ENCODE results near the gene KIAA1328.

The KIAA1328 gene

GRCh38 chr18:37260367-37261093, 431.6 kb downstream of the KIAA1328 start:
- no peak overlapping the region for H3K9ac ChIP-seq (ENCODE audit: low read depth, low read length)
- no peaks in the 10 kb centered on the region for H3K9me3 ChIP-seq (replicated peaks; ENCODE audit: low read length)
- H3K4me1 ChIP-seq (ENCODE audit: control insufficient read depth, insufficient read depth, low read length) = no peaks in the 10 kb centered on the region
- no peak overlapping the region for H3K4me2 ChIP-seq (ENCODE audit: low read length)
- H3K27me3 ChIP-seq (ENCODE audit: control insufficient read depth, insufficient read depth, low read length) = peaks cover 38% of the 10 kb centered on the region
- no peaks in the 10 kb centered on the region for H3K36me3 ChIP-seq (ENCODE audit: insufficient read depth, low read length)
- H3K4me3 ChIP-seq (ENCODE audit: low read length) = no peak overlapping the region

- Histone ChIP-seq H3K9ac (ENCODE audit: low read depth, low read length) (no peak overlapping the region), H3K27me3 (ENCODE audit: control insufficient read depth, insufficient read depth, low read length) (peaks cover 29% of the 10 kb centered on the region), H3K4me1 (ENCODE audit: control insufficient read depth, insufficient read depth, low read length) (no peaks in the 10 kb centered on the region), H3K4me3 (ENCODE audit: low read length) (no peak overlapping the region), H3K9me3 (replicated peaks; ENCODE audit: low read length) (no peaks in the 10 kb centered on the region), H3K4me2 (ENCODE audit: low read length) (no peak overlapping the region), H3K36me3 (ENCODE audit: insufficient read depth, low read length) (no peaks in the 10 kb centered on the region)
Measured at GRCh38 chr18:37261246-37261840, 432.4 kb downstream of the KIAA1328 start.

GRCh38 chr18:37261988-37262387, 433.1 kb downstream of the KIAA1328 start:
- peaks cover 27% of the 10 kb centered on the region for H3K27me3 ChIP-seq (ENCODE audit: control insufficient read depth, insufficient read depth, low read length)
- no peak overlapping the region for H3K4me3 ChIP-seq (ENCODE audit: low read length)
- no peak overlapping the region for H3K4me2 ChIP-seq (ENCODE audit: low read length)

GRCh38 chr18:37264956-37265355, 436.0 kb downstream of the KIAA1328 start:
- peaks cover 9% of the 10 kb centered on the region for H3K27me3 ChIP-seq (ENCODE audit: control insufficient read depth, insufficient read depth, low read length)
- no peaks in the 10 kb centered on the region for H3K36me3 ChIP-seq (ENCODE audit: insufficient read depth, low read length)
- H3K9ac ChIP-seq (ENCODE audit: low read depth, low read length) = no peak overlapping the region
- H3K9me3 ChIP-seq (replicated peaks; ENCODE audit: low read length) = no peaks in the 10 kb centered on the region
- H3K4me1 ChIP-seq (ENCODE audit: control insufficient read depth, insufficient read depth, low read length) = no peaks in the 10 kb centered on the region
- H3K4me2 ChIP-seq (ENCODE audit: low read length) = no peak overlapping the region
- H3K4me3 ChIP-seq (ENCODE audit: low read length) = no peak overlapping the region

More at GRCh38 chr18:37261988-37262387, 433.1 kb downstream of the KIAA1328 start:
- Histone ChIP-seq H3K4me1 (ENCODE audit: control insufficient read depth, insufficient read depth, low read length) (no peaks in the 10 kb centered on the region), H3K36me3 (ENCODE audit: insufficient read depth, low read length) (no peaks in the 10 kb centered on the region), H3K9me3 (replicated peaks; ENCODE audit: low read length) (no peaks in the 10 kb centered on the region), H3K9ac (ENCODE audit: low read depth, low read length) (no peak overlapping the region)

GRCh38 chr18:37265382-37265781, 436.5 kb downstream of the KIAA1328 start:
- H3K4me3 ChIP-seq (ENCODE audit: low read length) = no peak overlapping the region
- H3K4me2 ChIP-seq (ENCODE audit: low read length) = no peak overlapping the region
- no peaks in the 10 kb centered on the region for H3K4me1 ChIP-seq (ENCODE audit: control insufficient read depth, insufficient read depth, low read length)
- H3K9me3 ChIP-seq (replicated peaks; ENCODE audit: low read length) = no peaks in the 10 kb centered on the region
- no peak overlapping the region for H3K9ac ChIP-seq (ENCODE audit: low read depth, low read length)
- peaks cover 5% of the 10 kb centered on the region for H3K27me3 ChIP-seq (ENCODE audit: control insufficient read depth, insufficient read depth, low read length)
- H3K36me3 ChIP-seq (ENCODE audit: insufficient read depth, low read length) = no peaks in the 10 kb centered on the region

GRCh38 chr18:37266290-37266689, 437.4 kb downstream of the KIAA1328 start:
- H3K4me2 ChIP-seq (ENCODE audit: low read length) = no peak overlapping the region
- H3K9me3 ChIP-seq (replicated peaks; ENCODE audit: low read length) = no peaks in the 10 kb centered on the region

GRCh38 chr18:37270038-37270665, 441.2 kb downstream of the KIAA1328 start:
- Histone ChIP-seq H3K36me3 (ENCODE audit: insufficient read depth, low read length) (no peaks in the 10 kb centered on the region), H3K4me1 (ENCODE audit: control insufficient read depth, insufficient read depth, low read length) (no peaks in the 10 kb centered on the region), H3K4me2 (ENCODE audit: low read length) (no peak overlapping the region), H3K9ac (ENCODE audit: low read depth, low read length) (no peak overlapping the region), H3K4me3 (ENCODE audit: low read length) (no peak overlapping the region), H3K9me3 (replicated peaks; ENCODE audit: low read length) (no peaks in the 10 kb centered on the region), H3K27me3 (ENCODE audit: control insufficient read depth, insufficient read depth, low read length) (peaks cover 26% of the 10 kb centered on the region)

More at GRCh38 chr18:37266290-37266689, 437.4 kb downstream of the KIAA1328 start:
- H3K9ac ChIP-seq (ENCODE audit: low read depth, low read length) = no peak overlapping the region
- H3K27me3 ChIP-seq (ENCODE audit: control insufficient read depth, insufficient read depth, low read length) = no peaks in the 10 kb centered on the region
- H3K36me3 ChIP-seq (ENCODE audit: insufficient read depth, low read length) = no peaks in the 10 kb centered on the region
- H3K4me3 ChIP-seq (ENCODE audit: low read length) = no peak overlapping the region
- H3K4me1 ChIP-seq (ENCODE audit: control insufficient read depth, insufficient read depth, low read length) = no peaks in the 10 kb centered on the region

GRCh38 chr18:37270666-37271052, 441.7 kb downstream of the KIAA1328 start:
- Histone ChIP-seq H3K27me3 (ENCODE audit: control insufficient read depth, insufficient read depth, low read length) (peaks cover 30% of the 10 kb centered on the region), H3K9me3 (replicated peaks; ENCODE audit: low read length) (no peaks in the 10 kb centered on the region)

GRCh38 chr18:37272226-37272625, 443.3 kb downstream of the KIAA1328 start:
- H3K9ac ChIP-seq (ENCODE audit: low read depth, low read length) = no peak overlapping the region
- H3K36me3 ChIP-seq (ENCODE audit: insufficient read depth, low read length) = no peaks in the 10 kb centered on the region
- H3K4me3 ChIP-seq (ENCODE audit: low read length) = no peak overlapping the region
- peaks cover 46% of the 10 kb centered on the region for H3K27me3 ChIP-seq (ENCODE audit: control insufficient read depth, insufficient read depth, low read length)
- no peaks in the 10 kb centered on the region for H3K4me1 ChIP-seq (ENCODE audit: control insufficient read depth, insufficient read depth, low read length)
- no peaks in the 10 kb centered on the region for H3K9me3 ChIP-seq (replicated peaks; ENCODE audit: low read length)
- no peak overlapping the region for H3K4me2 ChIP-seq (ENCODE audit: low read length)

More at GRCh38 chr18:37270666-37271052, 441.7 kb downstream of the KIAA1328 start:
- no peaks in the 10 kb centered on the region for H3K4me1 ChIP-seq (ENCODE audit: control insufficient read depth, insufficient read depth, low read length)
- H3K4me2 ChIP-seq (ENCODE audit: low read length) = no peak overlapping the region
- H3K9ac ChIP-seq (ENCODE audit: low read depth, low read length) = no peak overlapping the region
- no peak overlapping the region for H3K4me3 ChIP-seq (ENCODE audit: low read length)
- no peaks in the 10 kb centered on the region for H3K36me3 ChIP-seq (ENCODE audit: insufficient read depth, low read length)

GRCh38 chr18:37272841-37273240, 443.9 kb downstream of the KIAA1328 start:
- H3K9ac ChIP-seq (ENCODE audit: low read depth, low read length) = no peak overlapping the region
- no peaks in the 10 kb centered on the region for H3K36me3 ChIP-seq (ENCODE audit: insufficient read depth, low read length)
- no peak overlapping the region for H3K4me2 ChIP-seq (ENCODE audit: low read length)
- no peaks in the 10 kb centered on the region for H3K9me3 ChIP-seq (replicated peaks; ENCODE audit: low read length)
- no peak overlapping the region for H3K4me3 ChIP-seq (ENCODE audit: low read length)
- peaks cover 52% of the 10 kb centered on the region for H3K27me3 ChIP-seq (ENCODE audit: control insufficient read depth, insufficient read depth, low read length)
- H3K4me1 ChIP-seq (ENCODE audit: control insufficient read depth, insufficient read depth, low read length) = no peaks in the 10 kb centered on the region

GRCh38 chr18:37274309-37275236, 445.6 kb downstream of the KIAA1328 start:
- Histone ChIP-seq H3K9ac (ENCODE audit: low read depth, low read length) (no peak overlapping the region), H3K27me3 (ENCODE audit: control insufficient read depth, insufficient read depth, low read length) (peaks cover 69% of the 10 kb centered on the region), H3K9me3 (replicated peaks; ENCODE audit: low read length) (no peaks in the 10 kb centered on the region), H3K4me3 (ENCODE audit: low read length) (no peak overlapping the region), H3K4me2 (ENCODE audit: low read length) (no peak overlapping the region), H3K4me1 (ENCODE audit: control insufficient read depth, insufficient read depth, low read length) (no peaks in the 10 kb centered on the region), H3K36me3 (ENCODE audit: insufficient read depth, low read length) (no peaks in the 10 kb centered on the region)
